Rectal smooth muscle tissue (tissue), 1 donor: ENCODE data around the gene LHX1.

Experiments used
- H3K27ac ChIP-seq: one replicate; pipeline ENCODE4 v1.7.0; 2013; ENCODE audit warnings: low read depth, low read length, inconsistent platforms
- H3K27me3 ChIP-seq: one replicate; pipeline ENCODE4 v1.7.0; 2013; ENCODE audit warnings: low read length; ENCODE audit not compliant: control insufficient read depth, insufficient read depth
- H3K36me3 ChIP-seq: one replicate; pipeline ENCODE4 v1.7.0; 2013; ENCODE audit warnings: low read length; ENCODE audit not compliant: control insufficient read depth, insufficient read depth
- H3K4me1 ChIP-seq: one replicate; pipeline ENCODE4 v1.7.0; 2013; ENCODE audit warnings: low read length; ENCODE audit not compliant: control insufficient read depth, insufficient read depth
- H3K4me3 ChIP-seq: one replicate; pipeline ENCODE4 v1.7.0; 2013; ENCODE audit warnings: low read length
- H3K9ac ChIP-seq: one replicate; pipeline ENCODE4 v1.7.0; 2013; ENCODE audit warnings: low read length

The LHX1 gene

DNA sequence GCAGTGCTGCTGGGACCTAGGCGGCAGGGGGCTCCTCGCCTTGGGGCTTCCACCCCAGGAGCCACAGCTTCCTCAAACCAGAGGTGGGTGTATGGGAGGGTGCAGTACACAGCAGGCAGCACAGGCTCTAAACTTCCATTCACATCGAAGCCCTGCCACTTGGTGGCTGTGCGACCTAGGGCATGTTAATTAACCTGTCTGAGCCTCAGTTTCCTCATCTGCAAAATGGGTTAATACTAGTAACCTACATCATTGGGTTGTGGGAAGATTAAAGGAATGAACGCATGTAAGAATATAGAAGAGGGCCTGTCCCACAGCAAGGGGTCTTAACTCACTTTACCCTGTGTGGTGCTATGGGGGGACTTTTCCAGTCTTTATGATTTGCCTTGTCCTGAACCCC is 26.8 kb upstream of the LHX1 start:
- Histone ChIP-seq H3K36me3 (no peaks in the 10 kb centered on the region), H3K9ac (no peak overlapping the region), H3K27me3 (peaks cover 3% of the 10 kb centered on the region), H3K27ac (no peak overlapping the region), H3K4me1 (no peaks in the 10 kb centered on the region), H3K4me3 (no peak overlapping the region)

DNA sequence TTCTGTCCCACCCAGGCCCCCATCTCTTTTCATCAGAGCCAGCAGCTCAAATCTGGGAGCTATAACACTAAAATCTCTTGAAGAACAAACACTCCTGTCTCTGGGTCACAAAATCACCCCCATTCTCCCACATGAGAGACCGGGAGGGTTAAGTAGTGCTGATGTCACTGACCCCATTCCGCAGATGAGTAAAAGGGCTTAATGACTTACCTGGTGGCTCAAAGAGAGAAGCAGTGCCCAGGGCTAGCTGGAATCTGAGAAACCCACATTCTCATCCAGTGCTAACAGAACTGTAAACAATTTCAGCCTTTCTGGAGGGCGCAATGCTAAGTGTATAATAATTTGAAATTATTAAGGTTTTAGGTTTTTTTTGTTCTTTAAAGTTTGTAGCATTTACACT is 26.3 kb upstream of the LHX1 start:
- Histone ChIP-seq H3K4me3 (no peak overlapping the region), H3K4me1 (no peaks in the 10 kb centered on the region), H3K27ac (no peak overlapping the region), H3K9ac (no peak overlapping the region), H3K27me3 (peaks cover 3% of the 10 kb centered on the region), H3K36me3 (no peaks in the 10 kb centered on the region)

- no peaks in the 10 kb centered on the region for H3K4me1 ChIP-seq
- no peak overlapping the region for H3K27ac ChIP-seq
- no peaks in the 10 kb centered on the region for H3K36me3 ChIP-seq
- no peak overlapping the region for H3K4me3 ChIP-seq
- no peak overlapping the region for H3K9ac ChIP-seq
- H3K27me3 ChIP-seq: peaks cover 3% of the 10 kb centered on the region
Measured at GRCh38 chr17:36913132-36913531, 24.1 kb upstream of the LHX1 start.

DNA sequence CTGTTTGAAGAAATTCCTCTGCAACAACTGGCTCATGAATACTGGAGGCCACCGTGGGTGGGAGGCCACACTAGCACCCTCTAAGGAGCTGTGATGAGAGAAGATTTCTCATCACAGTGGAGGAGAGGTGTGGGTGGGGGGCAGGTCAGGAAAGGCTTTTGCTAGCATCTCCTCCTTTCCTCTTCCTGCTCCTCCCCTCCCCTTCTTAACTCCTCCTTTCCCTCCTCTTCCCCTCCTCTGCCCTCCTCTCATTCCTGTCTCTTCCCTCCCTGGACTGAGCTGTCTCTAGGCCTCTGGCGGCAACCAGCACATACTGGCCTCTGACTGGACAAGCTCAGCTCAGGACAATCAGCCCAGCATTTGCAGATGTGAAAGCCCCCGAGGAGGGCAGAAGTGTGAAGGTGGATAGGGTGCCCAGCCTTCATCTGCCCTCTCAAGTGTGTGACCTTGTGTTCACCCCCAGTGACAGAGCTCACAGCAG is 19.0 kb upstream of the LHX1 start:
- Histone ChIP-seq H3K27me3 (peaks cover 5% of the 10 kb centered on the region), H3K4me1 (no peaks in the 10 kb centered on the region), H3K4me3 (no peak overlapping the region), H3K9ac (no peak overlapping the region), H3K36me3 (no peaks in the 10 kb centered on the region), H3K27ac (no peak overlapping the region)

DNA sequence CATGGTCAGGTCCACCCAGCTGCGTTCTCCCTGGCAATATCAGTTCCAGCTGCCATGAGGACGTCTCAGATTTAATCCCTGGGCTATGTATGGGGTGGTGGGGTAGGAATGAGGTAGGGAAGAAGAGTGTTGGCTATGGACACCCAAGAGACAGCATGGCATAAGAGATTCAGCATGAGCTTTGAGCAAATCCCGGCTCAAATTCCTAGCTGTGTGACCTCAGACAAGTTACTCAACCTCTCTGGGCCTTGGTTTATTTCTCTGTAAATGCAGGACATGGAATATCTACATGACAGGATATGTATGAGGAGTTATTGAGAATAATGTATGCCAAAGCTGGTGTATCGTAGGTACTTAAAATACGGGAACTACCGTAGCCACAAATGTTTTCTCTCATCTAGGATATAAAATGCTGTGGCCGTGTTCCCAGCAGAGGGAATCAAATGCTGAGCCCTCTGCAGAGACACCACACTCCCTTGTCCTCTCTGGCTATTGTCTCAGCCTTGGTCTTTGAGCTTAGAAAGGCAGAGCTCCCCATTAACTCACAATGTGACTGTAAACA is 17.8 kb upstream of the LHX1 start:
- Histone ChIP-seq H3K4me1 (no peaks in the 10 kb centered on the region), H3K27ac (no peak overlapping the region), H3K4me3 (no peak overlapping the region), H3K27me3 (peaks cover 5% of the 10 kb centered on the region), H3K36me3 (no peaks in the 10 kb centered on the region), H3K9ac (no peak overlapping the region)

GRCh38 chr17:36920032-36921005 is 17.0 kb upstream of the LHX1 start:
- no peaks in the 10 kb centered on the region for H3K36me3 ChIP-seq
- no peaks in the 10 kb centered on the region for H3K4me1 ChIP-seq
- H3K27me3 ChIP-seq: peaks cover 5% of the 10 kb centered on the region
- H3K27ac ChIP-seq: no peak overlapping the region
- H3K4me3 ChIP-seq: no peak overlapping the region
- H3K9ac ChIP-seq: no peak overlapping the region

DNA sequence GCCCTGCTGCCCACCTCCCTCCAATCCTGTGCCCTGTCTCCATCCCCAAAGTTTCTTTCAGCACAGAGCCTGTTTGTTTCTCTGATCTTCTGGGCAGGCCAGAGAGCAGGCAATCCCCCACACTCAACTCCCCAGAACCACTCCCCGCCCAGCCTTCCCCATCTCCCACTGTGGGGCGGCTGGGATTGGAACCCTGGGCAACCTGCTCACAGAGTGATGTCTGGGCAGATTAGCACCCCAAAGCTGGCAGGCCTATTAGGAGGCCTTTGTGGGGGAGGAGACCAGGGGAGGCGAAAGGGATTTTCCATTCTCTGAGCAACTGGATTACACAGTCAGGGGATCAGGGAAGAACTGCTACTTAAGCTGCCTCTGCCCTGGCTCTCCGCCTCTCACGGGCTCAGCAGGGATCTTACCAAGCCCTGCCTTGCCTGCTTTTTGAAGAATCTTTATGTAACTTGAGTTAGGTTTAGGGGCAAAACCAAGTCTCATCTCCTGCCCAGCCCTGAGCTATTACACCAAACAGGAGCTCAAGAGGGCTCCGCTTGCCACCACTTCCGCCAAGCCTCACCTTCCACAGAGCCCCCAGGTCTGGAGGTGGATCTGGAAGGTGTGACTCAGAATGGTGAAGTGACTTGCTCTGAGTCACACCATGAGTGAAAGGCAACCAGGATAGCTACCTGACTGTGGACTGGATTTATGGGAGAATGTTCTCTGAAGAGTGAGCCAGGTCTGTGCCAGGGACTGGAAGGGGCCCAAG is 16.0 kb upstream of the LHX1 start:
- Histone ChIP-seq H3K27me3 (peaks cover 5% of the 10 kb centered on the region), H3K36me3 (no peaks in the 10 kb centered on the region), H3K4me1 (no peaks in the 10 kb centered on the region), H3K4me3 (no peak overlapping the region), H3K27ac (no peak overlapping the region), H3K9ac (no peak overlapping the region)

DNA sequence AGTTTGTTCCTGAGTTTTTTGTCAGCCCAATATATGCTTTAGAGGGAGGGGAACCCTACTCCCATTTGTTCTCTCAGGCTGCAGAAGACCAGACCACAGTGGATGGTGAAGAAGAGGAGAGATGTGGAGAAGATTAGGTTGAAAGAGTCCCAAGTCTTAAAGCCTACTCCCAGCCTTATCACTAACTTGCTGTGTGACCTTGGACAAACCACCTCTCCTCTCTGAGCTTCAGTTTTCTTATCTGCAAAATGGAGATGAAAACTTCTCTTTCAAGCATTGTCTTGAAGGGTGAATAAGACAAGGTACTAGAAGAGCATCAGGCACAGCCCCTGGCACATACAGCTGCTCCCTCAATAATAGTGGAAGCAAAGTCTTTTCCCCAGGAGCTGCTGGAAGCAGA is 15.1 kb upstream of the LHX1 start:
- Histone ChIP-seq H3K27me3 (peaks cover 8% of the 10 kb centered on the region), H3K9ac (no peak overlapping the region), H3K4me1 (no peaks in the 10 kb centered on the region), H3K4me3 (no peak overlapping the region), H3K27ac (no peak overlapping the region), H3K36me3 (no peaks in the 10 kb centered on the region)

DNA sequence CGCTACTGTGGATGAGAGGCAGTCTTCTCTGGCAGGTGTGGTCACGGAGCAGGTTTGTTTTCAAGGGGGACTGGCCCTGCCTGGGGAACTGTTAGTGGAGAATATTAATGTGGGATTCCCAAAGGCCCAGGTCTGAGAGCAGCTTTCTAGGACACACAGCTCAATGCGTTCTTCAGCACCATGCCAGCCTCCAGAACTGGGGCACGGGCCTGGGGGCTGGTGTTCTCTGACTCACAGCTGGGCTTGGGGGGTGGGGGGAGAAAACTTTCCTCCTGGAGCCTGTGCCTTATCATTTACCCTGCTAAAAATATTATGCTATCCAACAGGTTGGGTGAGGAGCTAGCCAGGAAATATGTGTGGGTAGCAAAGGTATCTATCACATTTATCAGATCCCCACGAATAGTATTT is 13.5 kb upstream of the LHX1 start:
- H3K36me3 ChIP-seq: no peaks in the 10 kb centered on the region
- no peak overlapping the region for H3K9ac ChIP-seq
- H3K4me1 ChIP-seq: no peaks in the 10 kb centered on the region
- peaks cover 20% of the 10 kb centered on the region for H3K27me3 ChIP-seq
- H3K27ac ChIP-seq: no peak overlapping the region
- no peak overlapping the region for H3K4me3 ChIP-seq

- no peaks in the 10 kb centered on the region for H3K4me1 ChIP-seq
- H3K36me3 ChIP-seq: no peaks in the 10 kb centered on the region
- no peak overlapping the region for H3K9ac ChIP-seq
- H3K27ac ChIP-seq: no peak overlapping the region
- H3K4me3 ChIP-seq: no peak overlapping the region
- H3K27me3 ChIP-seq: peaks cover 36% of the 10 kb centered on the region
Measured at GRCh38 chr17:36926226-36926625, 11.0 kb upstream of the LHX1 start.

GRCh38 chr17:36926701-36927100 is 10.6 kb upstream of the LHX1 start:
- Histone ChIP-seq H3K4me3 (no peak overlapping the region), H3K36me3 (no peaks in the 10 kb centered on the region), H3K4me1 (no peaks in the 10 kb centered on the region), H3K27me3 (peaks cover 40% of the 10 kb centered on the region), H3K27ac (no peak overlapping the region), H3K9ac (no peak overlapping the region)
